ENCODE results near the gene CHERP.
A peak's percentile ranks its signal among the peaks of the same experiment; 100 is the strongest.
"Not testable (repeated sequence)": the region's sequence is repeated elsewhere in the genome, so short reads cannot be mapped to it uniquely, and the experiment has no call there.

CHERP gene

DNA sequence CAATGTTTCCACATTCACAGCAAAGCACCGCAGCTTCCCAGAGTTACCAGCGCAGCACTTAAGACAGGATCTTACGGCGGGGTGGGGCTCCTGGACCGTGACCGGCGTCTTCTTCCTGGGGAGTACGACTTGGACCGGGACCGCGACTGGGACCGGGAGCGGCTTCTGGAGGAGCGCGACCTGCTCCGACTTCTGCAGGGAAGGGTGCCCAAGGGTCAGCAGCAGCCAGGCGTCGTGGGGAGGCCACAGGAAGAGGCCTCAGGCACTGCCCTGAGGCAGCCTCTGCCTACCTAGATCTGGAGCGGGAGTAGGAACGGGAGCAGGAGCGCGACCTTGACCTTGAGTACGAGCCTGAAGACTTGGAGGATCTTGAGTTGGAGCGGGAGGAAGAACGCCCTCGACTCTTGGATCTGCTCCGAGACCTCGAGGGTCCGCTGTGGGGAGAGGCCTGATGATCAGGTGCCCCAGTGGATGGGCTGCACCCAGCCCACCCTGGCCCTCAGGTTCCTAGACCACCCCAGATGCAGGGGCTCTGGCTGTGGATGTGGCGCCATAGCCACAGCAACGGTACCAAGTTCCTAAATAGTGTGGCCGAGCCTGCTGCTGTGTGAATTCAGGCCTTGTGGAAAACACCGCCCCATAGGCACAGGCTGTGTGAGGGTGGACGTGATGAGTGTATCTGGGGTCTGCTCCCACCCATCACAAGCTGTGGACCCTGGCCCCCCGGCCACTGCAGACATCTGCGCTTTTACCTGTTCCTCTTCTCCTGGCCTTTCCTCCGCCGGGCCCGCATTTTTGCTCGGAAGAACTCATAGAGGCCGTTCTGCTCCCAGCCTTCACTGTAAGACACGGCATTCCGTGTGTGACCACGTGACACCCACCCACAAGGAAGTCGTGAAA is 21.9 kb downstream of the CHERP start:
- DNase-seq (ENCODE audit: low spot score), result no peak

- DNase-seq (ENCODE audit: low spot score), result no peak
Observed at GRCh38 chr19:16519230-16519687, 23.0 kb downstream of the CHERP start.

GRCh38 chr19:16518483-16519229 is 23.6 kb downstream of the CHERP start:
- no peak for DNase-seq (ENCODE audit: low spot score)

GRCh38 chr19:16518061-16518460 is 24.2 kb downstream of the CHERP start:
- no peak for DNase-seq (ENCODE audit: low spot score)

DNA sequence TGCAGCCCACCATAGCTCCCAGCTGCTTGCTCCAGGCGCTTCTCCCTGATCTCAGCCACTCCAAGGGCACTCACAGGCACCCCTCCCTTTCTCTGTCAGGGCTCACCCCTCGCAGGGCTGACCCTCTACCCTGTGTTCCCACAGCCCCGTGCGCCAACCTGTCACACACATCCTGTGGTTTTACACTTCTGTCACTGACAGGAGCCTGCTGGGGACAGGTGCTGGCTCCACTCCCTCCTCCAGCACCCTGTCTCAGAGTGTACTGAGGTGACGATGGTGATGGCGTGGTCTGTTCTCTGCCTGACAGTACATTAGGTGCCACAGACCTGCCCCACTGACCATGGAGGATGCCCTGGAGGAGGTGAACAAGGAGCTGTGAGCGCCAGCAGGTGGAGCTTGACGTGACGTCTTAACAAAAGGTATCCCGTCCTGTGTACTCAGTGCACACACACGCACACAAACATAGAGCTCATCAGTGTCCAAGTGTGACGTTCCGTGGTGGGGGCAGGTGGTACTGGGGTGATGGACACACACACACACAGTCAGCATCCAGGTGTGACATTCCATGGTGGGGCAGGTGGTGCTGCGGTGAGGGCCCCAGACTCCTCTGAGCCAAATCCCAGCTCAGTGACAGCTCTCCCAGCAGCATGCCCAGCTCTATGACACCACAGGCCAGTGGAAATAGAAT is 25.2 kb downstream of the CHERP start:
- DNase-seq (ENCODE audit: low spot score), result no peak

- DNase-seq (ENCODE audit: low spot score), result no peak
Observed at GRCh38 chr19:16516381-16516780, 25.9 kb downstream of the CHERP start.

GRCh38 chr19:16514383-16515019 is 27.7 kb downstream of the CHERP start:
- no peak for DNase-seq (ENCODE audit: low spot score)

DNA sequence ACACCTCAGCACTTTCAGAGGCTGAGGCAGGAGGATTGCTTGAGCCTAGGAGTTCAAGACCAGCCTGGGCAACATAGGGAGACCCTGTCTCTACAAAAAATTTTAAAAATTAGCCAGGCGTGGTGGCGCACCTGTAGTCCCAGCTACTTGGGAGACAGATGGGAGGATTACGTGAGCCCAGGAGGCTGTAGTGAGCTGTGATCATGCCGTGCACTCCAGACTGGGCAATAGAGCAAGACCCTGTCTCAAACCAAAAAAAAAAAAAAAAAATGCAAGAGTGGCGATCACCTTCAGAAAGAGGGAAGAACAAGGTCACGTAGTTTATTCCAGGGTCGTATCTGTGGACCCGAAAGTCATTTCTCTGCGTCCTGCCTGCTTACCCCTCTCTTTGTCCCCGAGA is 29.6 kb downstream of the CHERP start:
- DNase-seq (ENCODE audit: low spot score), result not testable (repeated sequence)

DNA sequence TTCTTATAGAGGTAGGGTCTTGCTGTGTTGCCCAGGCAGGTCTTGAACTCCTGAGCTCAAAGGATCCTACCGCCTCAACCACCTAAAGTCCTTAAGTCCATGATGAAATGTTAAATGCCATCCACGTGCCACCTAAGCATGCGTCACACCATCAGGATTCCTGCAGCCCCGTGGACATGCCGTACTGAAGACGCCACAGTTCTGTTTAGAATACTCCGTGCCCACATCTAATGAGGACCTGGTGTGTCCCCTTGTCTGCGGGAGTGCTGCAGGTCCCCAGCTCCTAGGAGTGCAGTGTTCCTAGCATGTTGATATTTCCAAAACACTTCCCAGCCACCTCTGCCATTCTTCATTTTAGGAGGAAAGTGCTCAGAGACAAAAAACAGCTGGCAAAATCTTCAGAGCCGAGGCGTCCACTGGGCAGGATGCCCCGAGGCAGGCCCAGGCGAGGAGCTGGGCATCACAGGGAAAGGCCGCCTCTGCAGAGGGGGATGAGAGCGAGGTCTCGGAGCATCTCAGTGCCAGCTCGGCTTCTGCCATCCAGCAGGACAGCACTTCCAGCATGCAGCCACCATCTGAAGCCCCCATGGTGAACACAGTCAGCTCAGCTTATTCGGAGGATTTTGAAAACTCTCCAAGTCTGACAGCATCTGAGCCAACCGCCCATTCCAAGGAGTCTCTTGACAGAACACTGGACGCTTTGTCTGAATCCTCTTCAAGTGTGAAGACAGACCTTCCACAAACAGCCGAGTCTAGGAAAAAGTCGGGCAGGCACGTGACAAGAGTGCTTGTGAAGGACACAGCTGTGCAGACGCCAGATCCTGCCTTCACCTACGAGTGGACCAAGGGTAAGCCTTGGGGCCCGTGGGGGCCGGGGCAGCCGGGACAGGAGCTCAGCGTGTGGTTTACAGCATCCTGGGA is 32.8 kb downstream of the CHERP start:
- no peak for DNase-seq (ENCODE audit: low spot score)

DNA sequence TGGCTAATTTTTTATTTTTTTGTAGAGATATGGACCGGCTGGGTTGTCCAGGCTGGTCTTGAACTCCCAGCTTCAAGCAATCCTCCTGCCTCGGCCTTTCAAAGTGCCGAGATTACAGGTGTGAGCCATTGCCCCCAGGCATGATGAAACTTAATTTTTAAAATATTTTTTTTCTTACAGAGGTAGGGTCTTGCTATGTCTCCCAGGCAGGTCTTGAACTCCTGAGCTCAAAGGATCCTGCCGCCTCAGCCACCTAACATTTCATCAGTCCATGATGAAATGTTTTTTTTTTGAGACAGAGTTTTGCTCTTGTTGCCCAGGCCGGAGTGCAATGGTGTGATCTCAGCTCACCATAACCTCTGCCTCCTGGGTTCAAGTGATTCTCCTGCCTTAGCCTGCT is 33.7 kb downstream of the CHERP start:
- DNase-seq (ENCODE audit: low spot score), result no peak

- DNase-seq (ENCODE audit: low spot score), result no peak
Observed at GRCh38 chr19:16506961-16507360, 35.3 kb downstream of the CHERP start.

GRCh38 chr19:16506161-16506560 is 36.1 kb downstream of the CHERP start:
- DNase-seq (ENCODE audit: low spot score), result not testable (repeated sequence)

- DNase-seq (ENCODE audit: low spot score), result no peak
Observed at GRCh38 chr19:16504271-16504670, 38.0 kb downstream of the CHERP start.

DNA sequence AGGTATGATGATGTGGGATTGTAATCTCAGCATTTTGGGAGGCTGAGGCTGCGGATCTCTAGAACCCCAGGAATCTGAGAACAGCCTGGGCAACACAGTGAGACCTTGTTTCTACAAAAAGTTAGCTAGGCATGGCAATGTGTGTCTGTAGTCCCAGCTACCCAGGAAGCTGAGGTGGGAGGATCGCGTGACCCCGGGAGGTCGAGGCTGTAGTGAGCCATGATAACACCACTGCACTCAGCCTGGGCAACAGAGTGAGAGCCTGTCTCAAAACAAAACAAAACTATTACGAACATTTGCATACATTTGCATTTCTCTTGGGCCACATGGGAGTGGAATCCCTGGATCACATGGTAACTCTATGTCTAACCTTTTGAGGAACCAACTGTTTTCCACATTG is 44.4 kb downstream of the CHERP start:
- no peak for DNase-seq (ENCODE audit: low spot score)

- no peak for DNase-seq (ENCODE audit: low spot score)
Observed at GRCh38 chr19:16497042-16497441, 45.2 kb downstream of the CHERP start.

DNA sequence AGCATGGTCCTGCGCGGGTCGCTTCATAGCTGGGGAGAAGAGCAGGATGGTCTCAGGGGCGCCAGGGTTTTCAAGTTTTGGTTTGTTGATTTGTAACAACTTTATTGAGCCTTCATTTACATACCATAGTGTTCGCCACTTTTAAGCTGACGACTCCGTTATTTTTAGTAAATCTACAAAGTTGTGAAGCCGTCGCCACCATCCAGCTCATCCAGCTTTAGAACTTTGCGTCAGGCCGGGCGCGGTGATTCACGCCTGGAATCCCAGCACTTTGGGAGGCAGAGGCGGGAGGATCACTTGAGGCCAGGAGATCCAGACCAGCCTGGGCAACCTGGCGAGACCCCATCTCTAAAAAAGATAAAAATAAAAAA is 45.6 kb downstream of the CHERP start:
- DNase-seq (ENCODE audit: low spot score), result no peak

DNA sequence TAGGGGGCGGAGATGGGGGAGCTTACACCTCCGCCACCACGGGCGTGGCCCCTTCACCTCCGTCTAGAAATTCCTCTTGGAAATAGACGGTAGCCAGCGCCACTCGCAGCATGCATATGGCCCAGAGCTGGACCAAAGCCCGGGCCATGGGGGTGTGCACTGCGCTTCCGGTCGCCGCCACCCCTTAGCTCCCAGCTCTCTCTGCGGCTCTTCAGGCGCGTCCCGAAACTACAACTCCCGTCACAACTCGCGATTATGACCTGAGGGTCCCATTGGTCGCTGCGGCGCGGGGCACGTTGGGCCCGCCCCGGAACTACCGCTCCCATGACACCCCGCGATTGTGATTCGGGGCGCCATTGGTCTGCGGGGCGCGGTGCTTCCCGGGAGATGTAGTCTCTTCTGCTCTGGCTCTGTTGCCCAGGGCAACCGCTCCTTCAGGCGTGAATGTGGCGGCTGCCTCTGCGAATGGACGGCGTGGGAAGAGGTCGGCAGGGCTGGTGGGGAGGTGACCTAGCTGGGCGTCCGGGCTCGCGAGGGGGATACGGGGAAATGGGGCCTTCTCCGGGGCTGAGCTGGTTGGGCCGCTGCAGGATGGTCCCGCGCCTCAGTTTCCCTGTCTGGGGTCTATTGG is 46.1 kb downstream of the CHERP start, which contains the start of the genes C19orf44 and CALR3:
Gene C19orf44, plus strand, starts transcription at position 413 of the 631 bp plus-strand sequence. CDS start 4,399 bp downstream, outside the sequence.
Gene CALR3, minus strand, starts transcription at position 186 of the 631 bp plus-strand sequence. Its CDS starts 38 bp downstream, at position 148.
- peak; percentile 99 for DNase-seq (ENCODE audit: low spot score)

GRCh38 chr19:16486476-16486875 is 55.8 kb downstream of the CHERP start:
- not testable (repeated sequence) for DNase-seq (ENCODE audit: low spot score)

GRCh38 chr19:16482745-16483144 is 59.5 kb downstream of the CHERP start:
- no peak for DNase-seq (ENCODE audit: low spot score)

DNA sequence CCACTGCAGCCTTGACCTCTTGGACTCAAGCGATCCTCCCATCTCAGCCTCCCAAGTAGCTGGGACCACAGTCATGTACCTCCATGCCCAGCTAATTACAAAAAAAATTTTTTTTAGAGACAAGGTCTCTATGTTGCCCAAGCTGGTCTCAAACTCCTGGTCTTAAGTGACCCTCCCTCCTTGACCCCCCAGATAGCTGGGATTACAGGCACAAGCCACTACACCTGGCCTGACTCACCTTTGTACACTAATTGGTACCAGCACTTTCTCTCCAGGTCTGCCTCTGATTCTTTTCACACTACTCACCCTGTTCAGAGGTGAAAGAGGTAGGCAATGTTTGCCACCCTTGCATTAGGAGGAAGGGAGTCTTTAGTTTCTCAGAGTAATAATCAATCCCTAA is 64.9 kb downstream of the CHERP start:
- no peak for DNase-seq (ENCODE audit: low spot score)
